ENCODE measurements around the gene ZFP69.
A peak's percentile ranks its signal among the peaks of the same experiment; 100 is the strongest.

Gene ZFP69

GRCh38 chr1:40508375-40509341 lies 31.6 kb downstream of the ZFP69 start, which contains the start of gene EXO5:
Gene EXO5, plus strand, starts transcription at chr1:40508767. Its CDS starts 5,778 bp downstream, at chr1:40514545.
- DNase-seq, result peak; percentile 81 to 87

- no peak for DNase-seq
Observed at GRCh38 chr1:40519517-40519916, 42.4 kb downstream of the ZFP69 start.

GRCh38 chr1:40530735-40531380 lies 53.8 kb downstream of the ZFP69 start:
- DNase-seq, result no peak

- peak; percentile 95 to 98 for DNase-seq
Observed at GRCh38 chr1:40531381-40532061, 54.4 kb downstream of the ZFP69 start, which contains the start of gene ZNF684. Gene ZNF684, plus strand, starts transcription at chr1:40531637. Its CDS starts 1,530 bp downstream, at chr1:40533167.

- no peak for DNase-seq
Observed at GRCh38 chr1:40532062-40532389, 54.9 kb downstream of the ZFP69 start.

- DNase-seq, result peak; percentile 67 to 76
Observed at GRCh38 chr1:40532844-40533424, 55.8 kb downstream of the ZFP69 start.

GRCh38 chr1:40534589-40534988 lies 57.5 kb downstream of the ZFP69 start:
- no peak for DNase-seq

- no peak for DNase-seq
Observed at GRCh38 chr1:40535732-40536131, 58.6 kb downstream of the ZFP69 start.

- no peak for DNase-seq
Observed at GRCh38 chr1:40539338-40539737, 62.2 kb downstream of the ZFP69 start.

Measured in NCI-H2081 (cell line).